Stimulated activated CD4-positive, alpha-beta T cell treated with anti-CD3 and anti-CD28 coated beads, Interleukin-1b, Interleukin-23, amount 100 ng/mL, for 4 hours (primary cell): ENCODE data around the gene STARD5.
"Not testable (repeated sequence)": the region's sequence is repeated elsewhere in the genome, so short reads cannot be mapped to it uniquely, and the experiment has no call there.

Source experiments
- DNase-seq, 2 donors: peaks; one replicate each; pipeline ENCODE4 v3.0.0-alpha.2; 2020; ENCODE audit warnings: low read depth in 2 of 2

STARD5 gene

GRCh38 chr15:81337241-81337640, 13.3 kb upstream of the STARD5 start:
- DNase-seq: no peak

GRCh38 chr15:81336568-81336967, 12.6 kb upstream of the STARD5 start:
- peak; percentile 21 to 36 for DNase-seq

- DNase-seq: no peak
These were observed 11.7 kb upstream of the STARD5 start for GRCh38 chr15:81335631-81336030.

- DNase-seq: no peak
These were observed 11.0 kb upstream of the STARD5 start for GRCh38 chr15:81334768-81335435.

GRCh38 chr15:81333363-81333762, 9.4 kb upstream of the STARD5 start:
- no peak for DNase-seq

- no peak for DNase-seq
These were observed 8.4 kb upstream of the STARD5 start for GRCh38 chr15:81332326-81332725.

GRCh38 chr15:81331600-81331999, 7.7 kb upstream of the STARD5 start:
- DNase-seq: no peak

GRCh38 chr15:81331141-81331540, 7.2 kb upstream of the STARD5 start:
- DNase-seq: not testable (repeated sequence)

GRCh38 chr15:81330366-81331090, 6.6 kb upstream of the STARD5 start:
- no peak for DNase-seq

GRCh38 chr15:81329446-81329845, 5.5 kb upstream of the STARD5 start:
- DNase-seq: no peak

GRCh38 chr15:81327516-81327915, 3.6 kb upstream of the STARD5 start:
- DNase-seq: no peak

- no peak for DNase-seq
These were observed 2.7 kb upstream of the STARD5 start for GRCh38 chr15:81326466-81327212.

GRCh38 chr15:81323559-81323943, 390 bp downstream of the STARD5 start:
- DNase-seq: no peak

- DNase-seq: no peak
These were observed 1.2 kb downstream of the STARD5 start for GRCh38 chr15:81322676-81323253.

GRCh38 chr15:81321667-81322066, 2.3 kb downstream of the STARD5 start:
- no peak for DNase-seq

- no peak for DNase-seq
These were observed 6.3 kb downstream of the STARD5 start for GRCh38 chr15:81317642-81318017.

- no peak for DNase-seq
These were observed 7.7 kb downstream of the STARD5 start for GRCh38 chr15:81316267-81316666.

- DNase-seq: no peak
These were observed 8.3 kb downstream of the STARD5 start for GRCh38 chr15:81315452-81316175.

GRCh38 chr15:81314378-81314777, 9.6 kb downstream of the STARD5 start:
- DNase-seq: no peak

GRCh38 chr15:81313686-81314085, 10.3 kb downstream of the STARD5 start:
- DNase-seq: no peak

GRCh38 chr15:81312790-81313543, 11.0 kb downstream of the STARD5 start:
- DNase-seq: no peak
